HEK293 (cell line): ENCODE results near the gene SLC35F3.

Experiments
- CTCF ChIA-PET: fragments of 350-600 bp; formaldehyde crosslinking; extraction: SDS; loops from one replicate; lab custom pipeline; 2021; ENCODE audit warnings: antibody characterized with exemption; lab: Yijun Ruan, JAX
- POLR2A ChIA-PET: fragments of 300-600 bp; formaldehyde crosslinking; extraction: SDS; loops from one replicate; lab custom pipeline; 2020; ENCODE audit warnings: antibody characterized with exemption, inconsistent platforms; lab: Yijun Ruan, JAX
- H3K27ac ChIP-seq: fragments of 200-500 bp; sonication (Bioruptor generic); 2 replicates; pipeline ENCODE4 v1.5.1; 2014; ENCODE audit warnings: low read depth, low read length, control low read depth, inconsistent platforms; ENCODE audit errors: extremely low read depth
- H3K36me3 ChIP-seq, 2 experiments: fragments of 200-500 bp in 1 of 2; sonication (Bioruptor generic) in 1 of 2; 1 replicate in 1 of 2; 2 replicates in 1 of 2; pipeline ENCODE4 v1.5.1; 2014 to 2017; ENCODE audit warnings: inconsistent platforms in 2 of 2, low read length in 2 of 2; ENCODE audit not compliant: control insufficient read depth in 2 of 2, insufficient read depth in 1 of 2
- H3K4me1 ChIP-seq: fragments of 200-500 bp; sonication (Bioruptor generic); 2 replicates; pipeline ENCODE4 v1.5.1; 2014; ENCODE audit warnings: mild to moderate bottlenecking, low read length, inconsistent platforms; ENCODE audit not compliant: control insufficient read depth, insufficient read depth
- H3K4me3 ChIP-seq: 2 replicates; pipeline ENCODE4 v1.5.1; 2011; ENCODE audit warnings: low read depth, mild to moderate bottlenecking, control low read depth, low read length, moderate library complexity
- H3K9me3 ChIP-seq: fragments of 200-500 bp; sonication (Bioruptor generic); 2 replicates; pipeline ENCODE4 v1.5.1; 2014; ENCODE audit warnings: low read depth, low read length, inconsistent platforms; ENCODE audit not compliant: control insufficient read depth, insufficient read depth
- GLIS1 ChIP-seq: fragments of 450-650 bp; formaldehyde crosslinking; IDR thresholded peaks from 2 replicates; pipeline ENCODE4 v1.5.1; 2016; ENCODE audit warnings: missing biosample characterization, missing genetic modification characterization
- KLF7 ChIP-seq: fragments of 450-650 bp; formaldehyde crosslinking; IDR thresholded peaks from 2 replicates; pipeline ENCODE4 v1.5.1; 2016; ENCODE audit warnings: missing biosample characterization, missing genetic modification characterization, borderline replicate concordance
- KLF8 ChIP-seq: fragments of 450-650 bp; formaldehyde crosslinking; IDR thresholded peaks from 2 replicates; pipeline ENCODE4 v1.5.1; 2016; ENCODE audit warnings: missing biosample characterization, missing genetic modification characterization
- KLF9 ChIP-seq: fragments of 450-650 bp; formaldehyde crosslinking; IDR thresholded peaks from 2 replicates; pipeline ENCODE4 v1.5.1; 2016; ENCODE audit warnings: missing biosample characterization, missing genetic modification characterization, low read depth
- YY1 ChIP-seq: fragments of 450-650 bp; formaldehyde crosslinking; IDR thresholded peaks from 2 replicates; pipeline ENCODE4 v1.5.1; 2018; ENCODE audit warnings: missing biosample characterization, missing genetic modification characterization
- ZFP3 ChIP-seq: fragments of 450-650 bp; formaldehyde crosslinking; IDR thresholded peaks from 2 replicates; pipeline ENCODE4 v1.5.1; 2016; ENCODE audit warnings: low read depth, missing biosample characterization, missing genetic modification characterization
- ZFP37 ChIP-seq: fragments of 450-650 bp; formaldehyde crosslinking; IDR thresholded peaks from 2 replicates; pipeline ENCODE4 v1.5.1; 2016; ENCODE audit warnings: missing biosample characterization, missing genetic modification characterization
- ZNF121 ChIP-seq: fragments of 450-650 bp; formaldehyde crosslinking; IDR thresholded peaks from 2 replicates; pipeline ENCODE4 v1.5.1; 2016; ENCODE audit warnings: missing biosample characterization, missing genetic modification characterization
- ZNF140 ChIP-seq: fragments of 450-650 bp; formaldehyde crosslinking; IDR thresholded peaks from 2 replicates; pipeline ENCODE4 v1.5.1; 2016; ENCODE audit warnings: missing biosample characterization, missing genetic modification characterization
- ZNF146 ChIP-seq: fragments of 450-650 bp; formaldehyde crosslinking; IDR thresholded peaks from 2 replicates; pipeline ENCODE4 v1.5.1; 2016; ENCODE audit warnings: missing biosample characterization, missing genetic modification characterization
- ZNF2 ChIP-seq: fragments of 450-650 bp; formaldehyde crosslinking; IDR thresholded peaks from 2 replicates; pipeline ENCODE4 v1.5.1; 2016; ENCODE audit warnings: missing biosample characterization, missing genetic modification characterization
- ZNF366 ChIP-seq: fragments of 450-650 bp; formaldehyde crosslinking; conservative IDR thresholded peaks from 2 replicates; pipeline ENCODE4 v1.5.1; 2016; ENCODE audit warnings: missing biosample characterization, missing genetic modification characterization
- ZNF473 ChIP-seq: fragments of 450-650 bp; formaldehyde crosslinking; IDR thresholded peaks from 2 replicates; pipeline ENCODE4 v1.5.1; 2017; ENCODE audit warnings: missing biosample characterization, missing genetic modification characterization
- ZNF510 ChIP-seq: fragments of 450-650 bp; formaldehyde crosslinking; IDR thresholded peaks from 2 replicates; pipeline ENCODE4 v1.5.1; 2018; ENCODE audit warnings: mild to moderate bottlenecking, missing genetic modification characterization, missing biosample characterization; ENCODE audit not compliant: insufficient replicate concordance
- ZNF548 ChIP-seq: fragments of 450-650 bp; formaldehyde crosslinking; IDR thresholded peaks from 2 replicates; pipeline ENCODE4 v1.5.1; 2016; ENCODE audit warnings: missing biosample characterization, missing genetic modification characterization
- TF ChIP-seq, protein P1 (sequence below): fragments of 450-650 bp; formaldehyde crosslinking; optimal IDR thresholded peaks from 2 replicates; pipeline ENCODE3; 2016; ENCODE audit warnings: missing biosample characterization, mild to moderate bottlenecking, missing genetic modification characterization
- TF ChIP-seq, protein P2 (sequence below): fragments of 450-650 bp; formaldehyde crosslinking; IDR thresholded peaks from 2 replicates; pipeline ENCODE4 v1.5.1; 2017; ENCODE audit warnings: missing biosample characterization, missing genetic modification characterization
- TF ChIP-seq, protein P3 (sequence below): fragments of 450-650 bp; formaldehyde crosslinking; IDR thresholded peaks from 2 replicates; pipeline ENCODE4 v1.5.1; 2016; ENCODE audit warnings: missing biosample characterization, missing genetic modification characterization

Gene SLC35F3

DNA sequence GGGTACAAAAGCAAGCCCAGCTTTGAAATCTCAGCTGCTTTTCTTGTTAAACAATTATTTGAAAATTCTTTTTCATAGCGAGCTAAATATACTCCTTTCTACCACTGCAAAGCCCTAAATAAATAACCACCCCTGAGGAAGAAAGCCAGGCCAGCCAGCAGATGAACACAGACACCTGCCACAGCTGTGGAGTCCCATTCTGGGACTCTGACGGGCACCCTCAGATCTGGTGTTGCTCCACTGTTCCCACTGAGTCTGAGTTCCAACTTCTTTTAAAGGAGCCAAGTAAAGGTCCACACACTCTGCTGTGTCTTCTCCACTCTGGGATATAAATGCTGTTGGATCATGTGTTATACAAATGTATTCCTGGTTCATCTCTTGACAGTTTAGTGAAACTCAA lies 391.1 kb downstream of the SLC35F3 start:
- ChIA-PET CTCF (interaction anchor here (5.6 kb wide), 1 partner anchor 14 kb away, joined by 40 read pairs; no protein-coding TSS in a partner anchor), POLR2A (no interaction called here)

DNA sequence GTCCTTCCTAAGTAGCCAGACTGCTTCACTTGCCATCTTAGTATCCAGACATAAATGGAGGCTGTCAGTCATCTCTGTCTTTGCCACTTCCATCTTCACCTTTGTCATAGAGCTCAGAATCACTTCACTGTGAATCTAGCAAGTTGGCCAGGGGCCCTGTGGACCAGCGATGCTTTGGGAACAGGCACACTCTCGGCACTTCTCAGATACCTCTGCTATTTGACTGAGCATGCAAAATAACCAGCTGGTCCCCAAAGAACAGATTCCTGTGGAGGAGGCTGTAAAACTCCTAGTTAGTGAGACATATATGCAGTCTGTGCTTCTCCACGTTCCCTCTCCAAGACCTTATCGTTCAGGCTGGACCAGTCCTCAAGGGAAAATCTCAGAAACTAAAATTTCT lies 392.0 kb downstream of the SLC35F3 start:
- CTCF ChIA-PET = interaction anchor here (5.6 kb wide), 1 partner anchor 13 kb away, joined by 40 read pairs; no protein-coding TSS in a partner anchor

More for the DNA sequence above, 391.1 kb downstream of the SLC35F3 start:
- Histone ChIP-seq H3K4me3 (no peak overlapping the region), H3K27ac (no peak overlapping the region), H3K4me1 (no peaks in the 10 kb centered on the region), H3K9me3 (no peaks in the 10 kb centered on the region), H3K36me3 (no peaks in the 10 kb centered on the region)
- TF ChIP-seq ZNF548 (tag by site-specific recombination) = no peak
- TF ChIP-seq, protein P1, sequence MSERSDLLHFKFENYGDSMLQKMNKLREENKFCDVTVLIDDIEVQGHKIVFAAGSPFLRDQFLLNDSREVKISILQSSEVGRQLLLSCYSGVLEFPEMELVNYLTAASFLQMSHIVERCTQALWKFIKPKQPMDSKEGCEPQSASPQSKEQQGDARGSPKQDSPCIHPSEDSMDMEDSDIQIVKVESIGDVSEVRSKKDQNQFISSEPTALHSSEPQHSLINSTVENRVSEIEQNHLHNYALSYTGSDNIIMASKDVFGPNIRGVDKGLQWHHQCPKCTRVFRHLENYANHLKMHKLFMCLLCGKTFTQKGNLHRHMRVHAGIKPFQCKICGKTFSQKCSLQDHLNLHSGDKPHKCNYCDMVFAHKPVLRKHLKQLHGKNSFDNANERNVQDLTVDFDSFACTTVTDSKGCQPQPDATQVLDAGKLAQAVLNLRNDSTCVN (tag by site-specific recombination) = no peak
- TF ChIP-seq YY1 (tag by site-specific recombination) = no peak
- TF ChIP-seq ZNF510 (tag by site-specific recombination) = no peak
- TF ChIP-seq ZNF2 = no peak
- TF ChIP-seq ZFP37 = no peak
- no peak for TF ChIP-seq ZNF121
- no peak for TF ChIP-seq ZNF146 (tag by site-specific recombination)
- no peak for TF ChIP-seq ZNF366 (tag by site-specific recombination)
- no peak for TF ChIP-seq ZNF473
- TF ChIP-seq KLF9 = no peak
- no peak for TF ChIP-seq KLF8

GRCh38 chr1:234297668-234298067 lies 393.2 kb downstream of the SLC35F3 start:
- H3K27ac ChIP-seq = no peak overlapping the region
- ChIA-PET CTCF (interaction anchor here (0.6 to 5.6 kb wide), 3 partner anchors 12 to 1835 kb away, joined by 3 to 40 read pairs (median 4); no protein-coding TSS in a partner anchor), POLR2A (no interaction called here)
- no peaks in the 10 kb centered on the region for H3K4me1 ChIP-seq
- H3K4me3 ChIP-seq = no peak overlapping the region
- TF ChIP-seq GLIS1 (tag by site-specific recombination) = no peak
- no peaks in the 10 kb centered on the region for H3K36me3 ChIP-seq
- no peaks in the 10 kb centered on the region for H3K9me3 ChIP-seq

More for the DNA sequence above, 392.0 kb downstream of the SLC35F3 start:
- Histone ChIP-seq H3K36me3 (no peaks in the 10 kb centered on the region), H3K4me3 (no peak overlapping the region), H3K4me1 (no peaks in the 10 kb centered on the region), H3K9me3 (no peaks in the 10 kb centered on the region), H3K27ac (no peak overlapping the region)
- POLR2A ChIA-PET = no interaction called here
- TF ChIP-seq ZFP3 (tag by site-specific recombination) (no peak), KLF7 (tag by site-specific recombination) (no peak), ZNF140 (no peak)
- TF ChIP-seq, protein P2, sequence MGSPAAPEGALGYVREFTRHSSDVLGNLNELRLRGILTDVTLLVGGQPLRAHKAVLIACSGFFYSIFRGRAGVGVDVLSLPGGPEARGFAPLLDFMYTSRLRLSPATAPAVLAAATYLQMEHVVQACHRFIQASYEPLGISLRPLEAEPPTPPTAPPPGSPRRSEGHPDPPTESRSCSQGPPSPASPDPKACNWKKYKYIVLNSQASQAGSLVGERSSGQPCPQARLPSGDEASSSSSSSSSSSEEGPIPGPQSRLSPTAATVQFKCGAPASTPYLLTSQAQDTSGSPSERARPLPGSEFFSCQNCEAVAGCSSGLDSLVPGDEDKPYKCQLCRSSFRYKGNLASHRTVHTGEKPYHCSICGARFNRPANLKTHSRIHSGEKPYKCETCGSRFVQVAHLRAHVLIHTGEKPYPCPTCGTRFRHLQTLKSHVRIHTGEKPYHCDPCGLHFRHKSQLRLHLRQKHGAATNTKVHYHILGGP = no peak
- TF ChIP-seq, protein P3, sequence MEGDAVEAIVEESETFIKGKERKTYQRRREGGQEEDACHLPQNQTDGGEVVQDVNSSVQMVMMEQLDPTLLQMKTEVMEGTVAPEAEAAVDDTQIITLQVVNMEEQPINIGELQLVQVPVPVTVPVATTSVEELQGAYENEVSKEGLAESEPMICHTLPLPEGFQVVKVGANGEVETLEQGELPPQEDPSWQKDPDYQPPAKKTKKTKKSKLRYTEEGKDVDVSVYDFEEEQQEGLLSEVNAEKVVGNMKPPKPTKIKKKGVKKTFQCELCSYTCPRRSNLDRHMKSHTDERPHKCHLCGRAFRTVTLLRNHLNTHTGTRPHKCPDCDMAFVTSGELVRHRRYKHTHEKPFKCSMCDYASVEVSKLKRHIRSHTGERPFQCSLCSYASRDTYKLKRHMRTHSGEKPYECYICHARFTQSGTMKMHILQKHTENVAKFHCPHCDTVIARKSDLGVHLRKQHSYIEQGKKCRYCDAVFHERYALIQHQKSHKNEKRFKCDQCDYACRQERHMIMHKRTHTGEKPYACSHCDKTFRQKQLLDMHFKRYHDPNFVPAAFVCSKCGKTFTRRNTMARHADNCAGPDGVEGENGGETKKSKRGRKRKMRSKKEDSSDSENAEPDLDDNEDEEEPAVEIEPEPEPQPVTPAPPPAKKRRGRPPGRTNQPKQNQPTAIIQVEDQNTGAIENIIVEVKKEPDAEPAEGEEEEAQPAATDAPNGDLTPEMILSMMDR (tag by site-specific recombination) = no peak
